Stimulated activated CD4-positive, alpha-beta T cell treated with anti-CD3 and anti-CD28 coated beads, Interleukin-4, amount 100 ng/mL, for 1 hour (primary cell): ENCODE measurements around the gene PML.

Experiments
- DNase-seq: peaks from one replicate; pipeline ENCODE4 v3.0.0-alpha.2; 2020

The PML gene, protein sequence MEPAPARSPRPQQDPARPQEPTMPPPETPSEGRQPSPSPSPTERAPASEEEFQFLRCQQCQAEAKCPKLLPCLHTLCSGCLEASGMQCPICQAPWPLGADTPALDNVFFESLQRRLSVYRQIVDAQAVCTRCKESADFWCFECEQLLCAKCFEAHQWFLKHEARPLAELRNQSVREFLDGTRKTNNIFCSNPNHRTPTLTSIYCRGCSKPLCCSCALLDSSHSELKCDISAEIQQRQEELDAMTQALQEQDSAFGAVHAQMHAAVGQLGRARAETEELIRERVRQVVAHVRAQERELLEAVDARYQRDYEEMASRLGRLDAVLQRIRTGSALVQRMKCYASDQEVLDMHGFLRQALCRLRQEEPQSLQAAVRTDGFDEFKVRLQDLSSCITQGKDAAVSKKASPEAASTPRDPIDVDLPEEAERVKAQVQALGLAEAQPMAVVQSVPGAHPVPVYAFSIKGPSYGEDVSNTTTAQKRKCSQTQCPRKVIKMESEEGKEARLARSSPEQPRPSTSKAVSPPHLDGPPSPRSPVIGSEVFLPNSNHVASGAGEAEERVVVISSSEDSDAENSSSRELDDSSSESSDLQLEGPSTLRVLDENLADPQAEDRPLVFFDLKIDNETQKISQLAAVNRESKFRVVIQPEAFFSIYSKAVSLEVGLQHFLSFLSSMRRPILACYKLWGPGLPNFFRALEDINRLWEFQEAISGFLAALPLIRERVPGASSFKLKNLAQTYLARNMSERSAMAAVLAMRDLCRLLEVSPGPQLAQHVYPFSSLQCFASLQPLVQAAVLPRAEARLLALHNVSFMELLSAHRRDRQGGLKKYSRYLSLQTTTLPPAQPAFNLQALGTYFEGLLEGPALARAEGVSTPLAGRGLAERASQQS

DNA sequence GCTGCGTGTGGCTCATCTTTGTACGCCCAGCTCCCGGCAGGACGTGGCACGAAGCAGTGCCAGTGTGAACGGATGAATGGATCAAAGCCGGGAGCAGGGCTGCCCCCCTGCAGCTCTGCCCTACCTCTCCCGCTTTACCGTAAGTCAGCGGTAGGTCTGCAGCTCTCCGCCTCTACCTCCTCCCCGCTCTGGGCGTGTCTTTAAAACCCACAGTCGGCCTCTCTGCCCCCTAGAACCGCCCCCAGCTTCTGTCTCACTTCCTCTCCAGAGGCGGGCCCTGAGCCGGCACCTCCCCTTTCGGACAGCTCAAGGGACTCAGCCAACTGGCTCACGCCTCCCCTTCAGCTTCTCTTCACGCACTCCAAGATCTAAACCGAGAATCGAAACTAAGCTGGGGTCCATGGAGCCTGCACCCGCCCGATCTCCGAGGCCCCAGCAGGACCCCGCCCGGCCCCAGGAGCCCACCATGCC is at the start of gene PML:
PML (plus strand) TSS at position 304 of the 471 bp plus-strand sequence; CDS start at position 401, 97 bp downstream.
- peak; percentile 91 for DNase-seq

DNA sequence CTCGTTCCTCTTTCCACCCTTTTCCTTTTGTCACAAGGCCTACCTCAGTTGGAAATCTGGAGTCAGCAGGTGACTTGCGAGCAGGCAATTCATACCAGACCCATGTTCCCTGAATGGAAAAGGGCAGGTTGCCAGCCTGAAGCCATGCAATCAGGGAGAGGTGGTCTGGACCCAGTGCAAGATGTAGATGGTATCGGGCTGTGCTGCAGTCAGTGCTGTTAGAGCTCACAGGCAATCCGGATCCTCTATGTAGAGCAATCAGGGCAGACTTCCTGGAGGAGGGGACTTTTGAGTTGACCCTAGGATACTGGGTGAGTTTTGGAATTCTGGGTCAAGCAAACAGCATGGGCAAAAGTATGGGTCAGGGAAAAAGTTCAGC is 49.4 kb upstream of the PML start:
- DNase-seq: no peak

DNA sequence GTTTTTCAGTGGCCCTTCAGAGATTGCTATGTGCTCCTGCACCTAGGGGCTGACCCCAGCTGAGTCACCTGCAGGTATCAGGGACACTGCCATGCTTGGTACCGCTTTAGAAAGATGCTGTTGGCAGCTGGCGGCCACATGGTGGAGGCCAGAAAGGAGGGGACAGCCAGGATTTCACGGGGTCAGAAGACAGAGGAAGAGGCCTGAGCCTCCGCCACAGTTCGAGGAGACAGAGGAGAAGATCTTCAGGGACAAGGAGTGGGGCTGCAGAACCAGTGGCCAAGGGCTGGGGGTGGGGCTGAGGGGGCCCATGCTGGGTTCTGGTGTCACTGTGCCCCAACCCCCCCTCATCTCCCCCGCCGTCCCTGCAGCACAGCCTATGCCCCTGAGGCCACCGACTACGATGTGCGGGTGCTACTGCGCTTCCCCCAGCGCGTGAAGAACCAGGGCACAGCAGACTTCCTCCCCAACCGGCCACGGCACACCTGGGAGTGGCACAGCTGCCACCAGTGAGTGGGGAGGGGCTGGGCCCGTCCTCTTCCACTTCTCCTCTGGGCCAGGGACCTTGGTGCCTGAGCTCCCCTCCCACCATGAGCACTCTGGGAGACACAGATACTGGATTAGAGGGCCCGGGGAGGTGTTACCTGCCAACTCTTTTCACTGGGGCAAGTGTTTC is 48.3 kb upstream of the PML start:
- no peak for DNase-seq

DNA sequence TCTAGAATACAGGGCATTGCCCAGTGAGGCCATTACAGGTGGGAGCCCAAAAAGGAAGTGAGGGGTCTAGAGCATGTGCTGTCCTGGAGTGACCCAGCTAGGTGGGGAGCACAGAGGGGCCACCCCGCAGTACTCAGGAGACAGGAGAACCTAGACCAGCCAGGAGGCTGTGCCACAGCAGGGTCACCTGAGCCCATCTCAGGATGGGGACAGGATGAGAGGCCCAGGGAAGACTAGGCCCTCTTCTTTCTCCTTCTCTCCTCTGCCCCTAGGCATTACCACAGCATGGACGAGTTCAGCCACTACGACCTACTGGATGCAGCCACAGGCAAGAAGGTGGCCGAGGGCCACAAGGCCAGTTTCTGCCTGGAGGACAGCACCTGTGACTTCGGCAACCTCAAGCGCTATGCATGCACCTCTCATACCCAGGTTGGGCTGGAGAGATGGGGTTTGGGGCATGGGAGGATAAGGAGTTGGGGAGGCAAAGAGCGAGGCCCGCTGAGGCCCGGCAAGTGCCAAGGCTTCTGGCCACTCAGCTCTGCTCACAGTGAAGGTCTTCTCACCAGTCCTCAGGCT is 47.6 kb upstream of the PML start:
- no peak for DNase-seq

DNA sequence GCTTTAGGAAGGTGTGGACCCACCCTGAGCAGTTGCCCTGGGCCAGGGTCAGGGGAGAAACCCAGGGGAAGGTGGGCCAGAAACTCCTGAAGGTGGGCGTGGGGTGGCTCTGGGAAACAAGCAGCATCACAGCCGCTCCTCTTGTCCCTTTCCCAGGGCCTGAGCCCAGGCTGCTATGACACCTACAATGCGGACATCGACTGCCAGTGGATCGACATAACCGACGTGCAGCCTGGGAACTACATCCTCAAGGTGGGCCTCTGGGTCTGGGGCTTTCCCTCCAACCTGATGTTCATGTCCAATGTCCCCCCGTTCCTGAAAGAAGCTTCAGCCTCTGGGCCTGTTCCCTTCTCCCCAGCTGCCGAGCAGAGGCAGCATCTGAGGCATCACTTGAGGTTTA is 46.9 kb upstream of the PML start:
- DNase-seq: no peak

DNA sequence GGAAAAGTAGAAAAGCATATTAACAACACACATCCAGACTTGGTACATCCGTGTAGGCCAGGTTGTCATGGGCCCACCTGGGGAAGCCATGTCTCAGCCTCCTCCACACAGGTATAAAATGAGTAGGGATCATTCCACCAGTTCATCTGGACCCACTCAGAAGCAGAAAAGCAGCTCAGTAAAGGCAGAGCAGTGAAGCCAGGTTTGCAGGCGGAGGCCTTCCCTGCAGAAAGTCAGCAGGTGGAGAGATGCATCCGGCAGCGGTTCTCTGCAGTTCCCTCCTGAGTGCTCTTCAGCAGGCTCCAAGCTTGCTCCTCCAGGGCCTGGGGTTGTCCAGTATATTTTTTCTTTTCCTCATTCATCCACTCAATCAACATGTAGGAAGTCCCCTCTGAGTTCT is 46.1 kb upstream of the PML start:
- DNase-seq: no peak

DNA sequence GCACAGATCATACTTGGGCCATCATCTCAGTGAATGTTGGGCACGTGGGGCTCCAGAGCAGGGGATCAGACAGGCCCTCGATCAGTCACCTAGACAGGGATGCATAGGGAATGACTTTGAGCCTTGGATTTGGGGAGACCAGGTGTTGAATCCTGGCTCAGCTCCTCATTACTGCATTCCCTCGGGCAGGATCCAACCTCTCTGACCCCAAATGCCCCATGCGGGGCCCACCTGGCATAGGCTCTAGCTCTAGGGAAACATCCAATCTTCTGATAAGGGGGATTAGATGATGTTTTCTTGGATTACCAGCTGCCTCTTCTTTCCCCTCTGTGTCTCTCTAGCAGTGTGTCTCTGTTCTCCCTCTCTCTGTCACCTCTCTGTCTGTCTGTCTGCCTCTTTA is 45.5 kb upstream of the PML start:
- DNase-seq: no peak

DNA sequence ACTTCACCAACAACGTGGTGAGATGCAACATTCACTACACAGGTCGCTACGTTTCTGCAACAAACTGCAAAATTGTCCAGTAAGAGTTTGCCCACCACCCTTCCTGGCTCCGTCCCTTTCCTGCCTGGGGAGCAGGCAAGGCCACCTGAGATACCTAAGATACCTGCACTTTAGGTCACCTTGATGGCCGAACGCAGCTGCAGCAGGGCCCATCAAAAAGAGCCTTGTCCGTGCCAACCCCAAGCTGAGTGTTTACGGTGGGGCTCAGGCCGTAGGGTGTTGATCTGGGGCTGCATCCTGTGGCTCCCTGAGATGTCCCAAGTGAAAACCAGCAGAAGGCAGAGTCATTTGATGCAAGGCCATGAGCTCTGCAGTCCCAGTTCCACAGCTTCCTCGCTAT is 45.0 kb upstream of the PML start:
- DNase-seq: no peak

DNA sequence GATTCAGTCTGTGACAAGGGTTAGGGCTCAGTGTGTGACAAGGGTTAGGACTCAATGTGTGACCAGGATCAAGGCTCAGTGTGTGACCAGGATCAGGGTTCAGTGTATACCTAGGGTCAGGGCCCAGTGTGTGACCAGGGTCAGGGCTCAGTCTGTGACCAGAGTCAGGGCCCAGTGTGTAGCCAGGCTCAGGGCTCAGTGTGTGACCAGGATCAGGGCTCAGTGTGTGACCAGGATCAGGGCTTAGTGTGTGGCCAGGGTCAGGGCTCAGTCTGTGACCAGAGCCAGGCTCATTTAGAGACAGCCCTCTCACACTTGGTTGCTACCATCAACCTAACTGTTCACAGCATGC is 44.1 kb upstream of the PML start:
- no peak for DNase-seq

DNA sequence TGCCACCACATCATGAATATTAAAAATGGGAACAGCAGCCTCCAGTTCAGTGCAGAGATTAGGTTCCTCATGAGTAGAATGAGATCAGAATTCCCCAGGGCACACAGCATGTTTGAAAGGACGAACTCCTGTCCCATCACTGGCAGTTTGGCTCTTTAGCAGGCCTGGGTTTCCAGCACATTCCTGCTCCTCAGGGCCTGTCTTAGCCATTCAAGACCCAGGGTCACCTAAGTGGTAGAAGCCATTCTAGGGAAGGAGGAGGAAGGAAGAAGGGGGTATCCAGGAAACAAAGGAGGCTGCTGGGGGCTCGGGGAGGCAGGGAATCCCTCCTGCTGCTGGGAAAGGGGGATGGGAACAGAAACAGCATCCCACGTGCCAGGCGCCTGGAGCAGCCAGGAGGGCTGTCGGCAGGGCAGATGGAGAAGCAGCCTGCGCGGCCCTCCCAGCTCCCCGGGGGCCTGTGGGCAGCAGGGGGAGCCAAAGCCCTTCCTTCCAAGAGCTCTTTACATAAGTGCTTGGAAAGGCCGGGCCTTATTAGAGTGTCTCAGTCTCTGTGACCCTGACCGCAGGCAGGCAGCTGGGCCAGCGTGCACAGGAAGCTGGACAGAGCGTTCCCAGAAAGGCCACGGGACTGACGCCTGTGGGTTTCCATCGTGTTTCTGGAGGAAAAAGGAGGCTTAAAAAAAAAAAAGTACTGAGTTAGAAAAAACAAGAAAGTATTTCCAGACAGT is 43.5 kb upstream of the PML start:
- DNase-seq: peak; percentile 72

DNA sequence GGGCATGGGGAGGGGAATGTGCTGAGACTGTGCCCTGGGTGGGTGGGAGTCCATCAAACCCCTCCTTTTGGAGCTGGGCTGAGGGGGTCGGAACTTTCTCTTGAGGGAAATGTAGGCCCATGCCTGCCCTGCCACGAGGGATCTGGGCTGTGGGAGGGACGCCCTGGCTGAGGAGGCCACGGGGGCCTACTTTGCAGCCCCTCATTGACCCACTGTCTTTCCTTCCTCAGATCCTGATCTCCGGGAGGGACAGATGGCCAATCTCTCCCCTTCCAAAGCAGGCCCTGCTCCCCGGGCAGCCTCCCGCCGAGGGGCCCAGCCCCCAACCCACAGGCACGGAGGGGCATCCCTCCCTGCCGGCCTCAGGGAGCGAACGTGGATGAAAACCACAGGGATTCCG is 42.9 kb upstream of the PML start:
- no peak for DNase-seq

DNA sequence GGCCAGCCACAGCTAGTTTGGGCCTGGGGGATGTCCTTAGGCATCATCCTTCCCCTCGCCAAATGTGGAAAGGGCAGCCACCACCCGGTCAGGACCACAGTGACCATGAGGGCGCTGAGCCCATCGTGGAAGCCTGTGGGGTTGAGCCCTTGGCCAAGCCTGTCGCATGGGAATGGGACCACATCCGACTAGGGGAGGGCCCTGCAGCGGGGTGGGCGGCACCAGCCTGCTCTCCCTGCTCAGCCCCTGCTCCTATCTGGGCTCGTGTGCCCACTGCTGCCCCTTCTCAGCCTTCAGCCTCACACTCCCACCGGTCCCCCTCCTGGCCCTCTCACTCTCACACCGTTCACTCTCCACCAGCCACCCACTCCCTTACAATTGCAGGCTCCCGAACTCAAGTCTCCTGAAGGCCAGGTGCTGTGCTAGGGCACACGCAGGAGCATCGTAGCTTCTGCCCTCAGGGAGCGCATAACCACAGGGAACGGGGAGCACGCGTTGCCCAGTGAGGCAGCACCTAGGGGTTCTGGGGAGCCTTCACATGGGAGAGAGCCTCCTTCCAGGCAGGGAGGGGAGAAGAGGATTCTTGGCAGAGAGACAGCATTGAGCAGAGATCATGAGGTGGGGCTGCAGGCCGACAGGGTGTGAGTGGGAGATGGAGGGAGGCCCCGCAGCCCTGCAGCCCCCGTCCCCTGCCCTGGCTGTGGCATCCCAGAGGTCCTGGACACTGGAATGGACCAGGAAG is 42.2 kb upstream of the PML start:
- DNase-seq: no peak

DNA sequence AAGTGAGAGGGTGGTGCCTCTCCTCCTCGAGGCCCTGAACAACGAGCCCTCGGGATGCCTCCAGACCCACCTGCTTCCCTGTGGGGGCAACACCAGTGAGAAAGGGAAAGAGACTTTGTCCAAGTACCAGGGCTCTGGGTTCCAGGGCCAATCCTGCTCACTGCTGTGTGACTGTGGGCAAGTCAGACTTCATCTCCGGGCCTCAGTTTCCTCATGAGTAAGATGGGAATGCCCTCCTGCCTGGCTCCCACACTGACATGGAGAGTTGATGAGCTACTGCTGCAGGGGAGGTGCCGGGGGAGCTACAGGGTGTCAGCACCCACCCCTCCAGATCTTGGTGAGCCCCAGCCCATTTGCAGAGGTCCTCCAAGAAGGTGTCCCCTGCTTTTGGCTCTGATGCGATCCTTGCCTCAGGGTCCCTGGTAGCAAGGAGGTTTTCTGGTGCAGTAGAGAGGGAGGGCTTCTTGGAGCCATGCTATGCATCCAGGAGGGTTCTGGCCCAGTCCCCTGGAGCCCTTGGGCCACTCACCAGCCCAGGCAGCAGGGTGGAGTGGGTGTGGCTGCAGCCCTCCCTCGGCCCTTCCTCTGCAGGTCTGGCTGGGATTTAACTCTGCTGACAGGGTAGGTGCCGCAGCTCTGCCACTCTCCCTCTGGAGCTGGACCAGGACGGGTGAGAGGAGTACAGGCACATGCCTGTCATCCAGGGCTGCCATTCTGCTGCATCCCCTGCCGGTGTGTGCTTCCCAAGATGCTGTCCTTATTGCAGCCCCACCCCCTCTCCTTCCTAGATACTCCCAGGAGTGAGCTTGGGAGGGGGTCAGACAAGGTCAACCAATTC is 41.4 kb upstream of the PML start:
- no peak for DNase-seq

DNA sequence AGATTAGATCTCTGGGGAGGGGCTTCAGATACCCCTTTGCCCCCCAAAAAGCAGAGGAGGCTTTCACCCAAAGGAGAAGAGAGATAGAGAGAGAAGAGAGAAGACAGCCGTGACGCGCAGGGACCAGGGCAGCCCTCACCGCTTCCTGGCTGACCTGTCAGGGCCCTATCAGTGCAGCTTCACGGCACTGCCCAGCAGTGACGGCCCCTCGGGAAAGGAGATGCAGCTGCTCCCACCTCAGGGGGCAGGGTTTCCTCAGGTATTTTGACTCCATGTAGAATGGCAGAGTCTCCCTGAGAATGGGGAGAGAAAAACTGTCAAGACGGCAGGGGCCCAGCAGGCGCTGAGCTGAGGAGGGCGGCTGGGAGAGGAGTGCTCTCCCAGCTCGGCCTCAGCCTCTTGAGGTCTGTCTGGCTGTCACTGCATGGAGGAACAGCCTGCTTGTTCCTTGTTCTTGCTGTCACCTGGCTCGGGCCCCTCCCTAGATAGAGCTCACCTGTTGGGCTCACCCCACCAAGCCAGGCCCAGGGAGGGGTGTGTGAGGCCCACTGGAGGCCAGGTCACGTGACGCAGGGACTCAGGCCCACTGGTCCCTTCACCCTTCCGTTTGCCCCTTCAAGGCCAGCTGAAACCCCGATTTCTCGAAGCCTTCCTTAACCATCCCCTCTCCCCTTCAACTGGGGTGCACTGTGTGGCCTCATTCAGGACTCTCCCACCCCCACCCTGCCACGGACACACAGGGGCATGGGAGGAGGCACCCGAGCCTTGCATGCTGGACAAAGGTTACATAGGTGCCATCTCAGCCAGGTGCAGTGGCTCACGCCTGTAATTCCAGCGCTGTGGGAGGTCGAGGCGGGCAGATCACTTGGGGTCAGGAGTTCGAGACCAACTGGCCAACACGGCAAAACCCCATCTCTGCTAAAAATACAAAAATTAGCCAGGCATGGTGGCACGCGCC is 40.0 kb upstream of the PML start:
- DNase-seq: no peak

DNA sequence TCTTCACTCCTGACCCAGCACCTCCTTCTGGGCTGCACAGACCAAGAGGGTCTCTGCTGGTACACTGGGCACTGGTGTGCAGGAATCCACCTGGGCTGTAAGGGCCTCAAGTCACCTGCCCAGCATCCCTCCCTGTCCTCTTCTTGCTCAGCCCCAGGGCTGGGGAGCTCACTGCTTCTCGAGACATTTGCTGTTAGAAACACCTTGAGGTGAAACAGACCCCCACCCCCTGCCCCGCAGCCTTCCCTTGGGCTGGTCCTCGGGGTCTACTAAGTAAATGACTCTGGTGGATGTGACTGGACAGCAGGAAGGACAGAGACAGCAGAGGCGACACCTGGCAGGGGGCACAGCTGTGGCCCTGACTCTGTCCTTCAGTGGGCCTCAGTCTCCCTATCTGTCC is 39.2 kb upstream of the PML start:
- DNase-seq: no peak

DNA sequence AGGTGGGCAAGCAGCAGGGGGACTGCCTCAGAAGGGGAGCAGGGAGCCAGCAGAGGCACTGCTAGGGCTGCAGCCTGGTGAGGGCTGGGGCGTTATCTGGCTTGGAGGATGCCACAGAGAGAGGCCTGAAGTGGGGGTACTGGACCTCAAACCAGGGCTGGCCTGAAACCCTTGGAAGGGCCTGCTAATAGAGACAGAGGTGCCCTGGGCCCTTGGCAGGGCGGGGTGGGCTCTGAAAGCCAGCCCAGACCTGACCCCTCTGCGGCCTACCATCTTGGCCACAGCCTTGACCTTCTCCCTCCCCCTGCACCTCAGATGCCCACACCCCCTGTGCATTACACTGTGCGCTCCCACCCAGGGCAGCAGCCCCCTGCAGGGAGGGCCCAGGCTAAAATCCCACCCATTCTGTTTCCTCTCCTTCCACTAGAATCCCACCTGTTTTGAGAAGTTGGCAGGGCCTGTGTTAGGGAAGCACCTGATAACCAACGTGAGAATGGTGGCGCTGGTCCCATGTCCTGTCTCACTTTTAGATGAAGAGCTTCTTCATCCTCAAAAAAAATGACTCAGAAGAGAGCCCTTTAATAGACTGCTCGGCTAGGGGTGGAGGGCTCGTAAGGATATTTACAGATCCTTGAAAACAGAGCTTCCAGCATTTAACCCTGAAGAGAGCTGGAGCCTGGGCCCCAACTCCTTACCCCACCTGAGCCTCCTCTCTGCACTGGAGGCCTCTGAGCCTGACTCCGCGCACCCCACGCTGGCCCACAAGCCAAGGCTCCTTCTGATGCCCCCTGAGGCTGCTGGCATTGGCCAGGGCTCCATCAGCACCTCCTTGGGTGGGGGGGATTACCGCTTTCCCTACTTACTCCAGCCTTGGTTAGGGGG is 38.4 kb upstream of the PML start:
- DNase-seq: no peak

DNA sequence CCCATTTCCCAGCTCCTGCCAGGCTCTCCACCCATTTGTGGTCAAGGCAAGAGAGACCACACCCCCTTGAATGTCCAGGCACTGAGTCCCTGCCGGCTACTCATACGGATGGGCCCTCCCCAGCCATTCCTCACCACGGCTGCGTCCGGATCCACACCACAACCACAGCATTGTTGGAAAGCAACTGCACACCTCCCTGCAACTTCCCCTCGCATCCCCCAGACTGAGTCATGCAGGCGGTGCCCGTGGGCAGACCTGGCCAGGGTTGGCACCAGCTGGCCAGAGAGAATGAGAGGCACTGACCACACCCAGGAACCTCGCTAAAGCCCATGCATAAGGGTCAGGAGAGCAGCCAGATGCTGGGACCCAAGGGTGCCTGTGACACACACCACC is 37.8 kb upstream of the PML start:
- no peak for DNase-seq

DNA sequence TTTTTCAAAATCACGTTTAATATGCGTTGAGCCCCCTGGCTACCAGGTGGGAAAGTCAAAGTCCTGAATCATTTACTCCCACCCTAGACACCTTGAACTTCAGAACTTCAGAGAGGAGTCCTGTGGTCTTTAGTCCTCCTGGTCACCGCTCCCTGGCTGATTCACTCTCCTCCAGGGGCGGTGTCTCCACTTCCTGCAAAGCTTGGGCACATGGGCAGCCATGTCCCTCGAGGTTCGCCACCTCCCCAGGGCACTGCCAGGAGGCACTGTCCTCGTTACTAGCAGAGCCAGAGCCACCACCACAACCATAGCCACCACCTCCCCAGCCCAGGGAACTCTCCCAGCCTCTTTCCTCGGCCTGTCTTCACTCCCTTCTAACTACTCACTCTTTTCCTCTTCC is 37.2 kb upstream of the PML start:
- no peak for DNase-seq

DNA sequence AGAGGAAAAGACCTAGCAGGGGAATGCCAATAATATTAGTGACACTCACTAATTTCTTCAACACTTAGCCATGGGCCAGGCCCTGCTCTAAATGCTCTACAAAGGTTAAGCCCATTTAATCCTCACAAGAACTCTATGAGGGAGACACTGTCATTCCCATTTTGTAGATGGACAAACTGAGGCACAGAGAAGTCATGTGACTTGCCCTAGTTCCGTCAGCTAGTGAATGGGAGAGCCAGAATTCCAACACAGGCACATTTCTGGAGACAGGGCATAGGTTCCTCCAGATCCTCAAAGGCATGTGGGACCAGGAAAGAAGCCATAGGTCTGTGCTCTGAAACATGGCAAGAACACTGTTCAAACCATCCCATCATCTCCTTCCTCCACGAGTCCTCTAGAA is 36.7 kb upstream of the PML start:
- no peak for DNase-seq
